ENCODE data around the gene ZNF91.
"Not testable (repeated sequence)": the region's sequence is repeated elsewhere in the genome, so short reads cannot be mapped to it uniquely, and the experiment has no call there.

The ZNF91 gene

DNA sequence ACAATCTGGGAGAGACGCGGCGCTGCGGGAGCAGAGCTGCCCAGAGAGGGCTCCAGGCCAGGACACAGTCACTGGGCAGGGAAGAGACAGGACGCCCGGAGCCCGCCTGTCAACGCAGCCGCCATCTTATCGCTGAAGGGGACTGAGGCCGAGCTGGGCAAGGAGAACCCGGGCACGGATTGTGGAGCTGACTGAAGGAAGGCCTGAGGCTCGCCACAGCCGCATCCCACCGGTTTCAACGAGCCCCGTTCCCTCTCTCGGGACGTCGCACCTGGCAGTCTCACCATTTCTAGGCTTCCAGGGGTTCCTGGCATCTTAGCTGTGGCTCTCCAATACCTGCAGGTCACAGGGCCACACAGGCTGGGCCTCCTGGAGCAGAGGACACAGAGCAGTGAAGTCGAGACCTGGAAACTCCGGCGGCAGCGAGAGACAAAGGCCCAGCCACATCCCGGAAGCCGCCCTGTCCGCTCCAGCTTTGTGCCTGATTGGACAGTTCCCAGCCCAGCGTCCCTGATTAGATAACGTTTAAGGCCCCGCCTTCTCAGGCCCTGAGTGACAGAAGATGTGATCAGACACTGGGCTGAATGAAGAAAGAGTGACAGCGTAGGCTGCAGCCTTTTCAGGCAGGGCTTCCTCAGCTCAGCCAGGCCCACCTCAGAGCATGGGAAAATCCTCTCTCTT lies at the start of gene ZNF91:
ZNF91 (minus strand) TSS at position 431 of the 681 bp plus-strand sequence; CDS start at position 314, 117 bp downstream.
- DNase-seq (ENCODE audit: low spot score), result peak; percentile 78

DNA sequence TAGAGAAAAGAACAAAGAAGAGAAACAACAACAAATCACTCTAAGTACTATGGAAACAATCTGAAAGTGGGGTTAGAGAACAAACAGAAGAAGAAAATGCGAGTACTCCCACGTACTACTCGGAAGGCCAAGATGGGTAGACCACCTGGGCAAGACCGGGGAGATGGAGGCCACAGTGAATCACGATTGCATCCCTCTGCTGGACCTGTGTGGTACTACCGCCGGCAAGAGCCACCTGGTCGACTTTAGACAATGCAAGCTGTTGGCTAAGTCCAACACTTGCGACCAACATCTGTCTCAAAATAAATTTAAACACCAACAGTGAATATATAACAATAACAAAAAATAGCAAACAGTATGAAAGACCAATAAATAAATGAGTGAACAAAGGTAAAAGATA lies 45.5 kb upstream of the ZNF91 start:
- DNase-seq (ENCODE audit: low spot score), result no peak

DNA sequence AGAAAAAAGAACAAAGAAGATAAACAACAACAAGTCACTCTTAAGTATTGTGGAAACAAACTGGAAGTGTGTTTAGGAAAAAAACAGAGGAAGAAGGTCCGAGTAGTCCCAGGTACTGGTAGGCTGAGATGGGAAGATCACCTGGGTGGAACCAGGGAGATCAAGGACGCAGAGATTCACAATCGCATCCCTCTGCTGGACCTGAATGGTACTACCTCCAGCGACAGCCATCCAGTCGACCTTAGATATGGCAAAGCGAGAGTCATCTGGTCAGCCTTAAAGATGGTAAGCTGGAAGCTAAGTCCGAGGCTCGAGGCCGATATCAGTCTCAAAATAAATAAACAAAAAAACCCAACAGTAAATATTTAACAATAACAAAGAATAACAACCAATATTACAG lies 44.9 kb upstream of the ZNF91 start:
- DNase-seq (ENCODE audit: low spot score), result no peak

DNA sequence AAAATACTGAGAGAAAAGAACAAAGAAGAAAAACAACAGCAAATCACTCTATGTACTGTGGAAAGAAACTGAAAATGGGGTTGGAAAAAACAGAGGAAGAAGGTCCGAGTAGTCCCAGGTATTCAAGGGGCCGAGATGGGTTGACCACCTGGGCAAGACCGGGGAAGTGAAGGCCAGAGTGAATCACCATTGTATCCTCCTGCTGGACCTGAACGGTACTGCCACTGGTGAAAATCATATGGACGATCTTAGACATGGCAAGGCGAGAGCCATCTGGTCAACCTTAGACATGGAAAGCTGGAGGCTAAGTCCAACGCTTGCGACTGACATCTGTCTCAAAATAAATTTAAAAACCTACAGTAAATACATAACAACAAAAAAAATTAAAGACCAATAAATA lies 44.4 kb upstream of the ZNF91 start:
- no peak for DNase-seq (ENCODE audit: low spot score)

DNA sequence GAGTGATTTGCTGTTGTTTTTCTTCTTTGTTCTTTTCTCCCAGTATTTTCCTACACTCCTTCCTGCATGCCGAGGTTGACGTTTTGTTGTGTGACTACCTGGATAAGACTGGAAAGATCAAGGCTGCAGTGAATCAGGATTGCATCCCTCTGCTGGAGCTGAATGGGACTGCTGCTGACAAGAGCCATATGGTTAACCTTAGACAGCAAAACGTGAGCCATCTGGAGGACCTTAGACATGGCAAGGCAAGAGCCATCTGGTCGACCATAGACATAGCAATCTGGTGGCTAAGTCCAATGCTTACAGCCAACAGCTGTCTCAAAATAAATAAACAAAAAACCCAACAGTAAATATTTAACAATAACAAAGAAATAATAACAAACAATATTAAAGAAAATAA lies 42.6 kb upstream of the ZNF91 start:
- DNase-seq (ENCODE audit: low spot score), result no peak

DNA sequence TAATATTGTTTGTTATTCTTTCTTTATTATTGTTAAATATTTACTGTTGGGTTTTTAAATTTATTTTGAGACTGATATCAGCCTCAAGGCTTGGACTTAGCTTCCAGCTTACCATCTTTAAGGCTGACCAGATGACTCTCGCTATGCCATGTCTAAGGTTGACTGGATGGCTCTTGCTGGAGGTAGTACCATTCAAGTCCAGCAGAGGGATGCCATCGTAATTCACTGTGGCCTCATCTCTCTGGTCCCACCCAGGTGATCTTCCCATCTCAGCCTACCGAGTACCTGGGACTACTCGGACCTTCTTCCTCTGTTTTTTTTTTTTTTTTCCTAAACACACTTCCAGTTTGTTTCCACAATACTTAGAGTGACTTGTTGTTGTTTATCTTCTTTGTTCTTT lies 41.7 kb upstream of the ZNF91 start:
- no peak for DNase-seq (ENCODE audit: low spot score)

DNA sequence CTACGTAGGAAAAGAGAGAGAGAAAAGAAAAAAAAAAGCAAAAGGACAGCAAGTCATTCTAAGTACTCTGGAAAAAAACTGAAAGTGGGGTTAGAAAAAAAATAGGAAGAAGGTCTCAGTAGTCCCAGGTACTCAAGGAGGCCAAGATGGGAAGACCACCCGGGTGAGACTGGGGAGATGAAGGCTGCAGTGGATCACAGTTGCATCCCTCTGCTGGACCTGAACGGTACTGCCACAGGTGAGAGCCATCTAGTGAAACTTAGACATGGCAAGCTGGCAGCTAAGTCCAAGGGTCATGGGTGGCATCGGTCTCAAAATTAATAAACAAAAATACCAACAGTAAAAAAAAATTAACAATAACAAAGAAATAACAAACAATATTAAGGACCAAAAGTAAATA lies 41.0 kb upstream of the ZNF91 start:
- DNase-seq (ENCODE audit: low spot score), result no peak

DNA sequence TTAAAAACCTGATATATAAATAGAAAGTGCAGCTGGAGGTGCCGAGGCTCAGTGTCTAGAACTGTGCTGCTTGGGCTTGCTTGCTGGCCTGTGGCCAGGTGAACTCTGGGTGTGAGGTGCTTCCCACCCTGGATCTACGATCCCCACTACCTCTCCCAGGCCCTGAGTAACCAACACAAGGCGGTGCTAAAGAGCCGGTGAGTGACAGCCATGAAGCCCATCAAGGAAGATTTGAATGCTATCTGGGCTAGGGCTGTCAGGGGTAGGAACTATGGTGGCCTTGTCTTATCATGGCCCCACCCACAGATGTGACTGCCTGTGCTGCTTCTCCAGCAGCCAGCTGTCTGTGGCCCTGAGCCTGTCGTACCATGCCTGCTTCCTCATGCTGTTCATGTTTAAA lies 25.6 kb upstream of the ZNF91 start:
- DNase-seq (ENCODE audit: low spot score), result no peak

DNA sequence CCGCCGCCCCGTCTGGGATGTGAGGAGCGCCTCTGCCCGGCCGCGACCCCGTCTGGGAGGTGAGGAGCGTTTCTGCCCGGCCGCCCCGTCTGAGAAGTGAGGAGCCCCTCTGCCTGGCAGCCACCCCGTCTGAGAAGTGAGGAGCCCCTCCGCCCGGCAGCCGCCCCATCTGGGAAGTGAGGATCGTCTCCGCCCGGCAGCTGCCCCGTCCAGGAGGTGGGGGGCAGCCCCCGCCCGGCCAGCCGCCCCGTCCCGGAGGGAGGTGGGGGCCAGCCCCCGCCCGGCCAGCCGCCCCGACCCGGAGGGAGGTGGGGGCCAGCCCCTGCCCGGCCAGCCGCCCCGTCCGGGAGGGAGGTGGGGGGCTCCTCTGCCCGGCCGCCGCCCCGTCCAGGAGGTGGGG lies 24.0 kb upstream of the ZNF91 start:
- not testable (repeated sequence) for DNase-seq (ENCODE audit: low spot score)

DNA sequence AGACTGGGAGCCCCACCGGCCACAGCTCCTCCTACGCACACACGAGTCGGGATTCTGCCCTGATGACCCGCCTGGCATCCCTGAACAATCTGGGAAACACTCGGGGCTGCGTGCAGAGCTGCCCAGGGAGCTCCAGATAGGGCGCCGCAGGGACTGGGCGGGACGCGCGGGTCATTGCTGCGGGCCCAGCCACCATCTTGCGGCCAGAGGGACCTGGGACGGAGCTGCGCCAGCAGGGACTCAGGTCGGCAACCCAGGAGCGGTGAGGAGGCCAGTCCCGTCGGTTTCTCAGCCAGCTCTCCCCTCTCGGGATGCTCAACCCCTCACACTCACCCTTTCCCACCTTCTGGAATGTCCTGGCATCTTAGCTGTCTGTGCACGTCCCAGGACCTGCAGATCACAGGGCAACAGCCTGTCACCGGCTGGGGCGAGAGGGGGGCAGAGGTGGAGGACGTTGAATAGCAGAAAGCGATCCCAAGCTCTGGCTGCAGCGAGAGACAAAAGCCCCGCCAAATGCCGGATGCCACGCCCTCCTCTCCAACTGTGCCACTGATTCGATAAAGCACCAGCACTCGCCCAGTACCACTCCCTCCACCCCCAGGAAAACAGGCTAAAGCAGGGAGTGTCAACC lies 20.4 kb upstream of the ZNF91 start:
- peak; percentile 11 for DNase-seq (ENCODE audit: low spot score)

DNA sequence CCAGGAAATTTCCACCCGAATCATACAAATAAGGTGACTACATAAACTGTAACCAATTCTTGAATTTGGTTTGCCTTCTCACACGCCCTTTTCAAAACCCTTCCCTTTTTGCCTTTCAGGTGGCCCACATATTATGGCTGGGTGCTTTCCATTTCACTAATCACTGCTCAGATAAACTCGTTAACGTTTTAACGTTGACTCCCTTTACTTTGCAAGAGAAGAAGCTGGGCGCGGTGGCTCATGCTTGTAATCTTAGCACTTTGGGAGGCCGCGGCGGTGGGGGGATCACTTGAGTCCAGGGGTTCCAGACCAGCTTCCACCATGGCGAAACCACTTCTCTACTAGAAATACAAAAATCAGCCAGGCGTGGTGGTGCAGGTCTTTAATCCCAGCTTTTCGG lies 19.8 kb upstream of the ZNF91 start:
- DNase-seq (ENCODE audit: low spot score), result no peak

DNA sequence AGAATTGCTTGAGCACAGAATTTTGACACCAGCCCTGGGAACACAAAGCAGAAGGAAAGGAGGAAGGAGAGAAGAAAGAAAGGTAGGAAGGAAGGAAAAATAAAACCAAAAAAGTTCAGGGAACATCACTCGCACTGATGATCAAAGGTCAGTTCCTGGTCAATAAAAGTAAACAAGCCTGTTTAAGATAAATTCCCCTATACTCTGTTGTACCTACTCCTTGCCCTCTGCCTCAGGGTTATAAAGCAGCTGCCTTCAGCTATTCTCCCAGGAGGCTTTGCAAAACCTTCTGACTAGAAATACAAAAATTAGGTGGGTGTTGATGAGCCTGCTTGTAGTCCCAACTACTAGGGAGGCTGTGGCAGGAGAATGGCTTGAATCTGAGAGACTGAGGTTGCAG lies 14.9 kb upstream of the ZNF91 start:
- no peak for DNase-seq (ENCODE audit: low spot score)

DNA sequence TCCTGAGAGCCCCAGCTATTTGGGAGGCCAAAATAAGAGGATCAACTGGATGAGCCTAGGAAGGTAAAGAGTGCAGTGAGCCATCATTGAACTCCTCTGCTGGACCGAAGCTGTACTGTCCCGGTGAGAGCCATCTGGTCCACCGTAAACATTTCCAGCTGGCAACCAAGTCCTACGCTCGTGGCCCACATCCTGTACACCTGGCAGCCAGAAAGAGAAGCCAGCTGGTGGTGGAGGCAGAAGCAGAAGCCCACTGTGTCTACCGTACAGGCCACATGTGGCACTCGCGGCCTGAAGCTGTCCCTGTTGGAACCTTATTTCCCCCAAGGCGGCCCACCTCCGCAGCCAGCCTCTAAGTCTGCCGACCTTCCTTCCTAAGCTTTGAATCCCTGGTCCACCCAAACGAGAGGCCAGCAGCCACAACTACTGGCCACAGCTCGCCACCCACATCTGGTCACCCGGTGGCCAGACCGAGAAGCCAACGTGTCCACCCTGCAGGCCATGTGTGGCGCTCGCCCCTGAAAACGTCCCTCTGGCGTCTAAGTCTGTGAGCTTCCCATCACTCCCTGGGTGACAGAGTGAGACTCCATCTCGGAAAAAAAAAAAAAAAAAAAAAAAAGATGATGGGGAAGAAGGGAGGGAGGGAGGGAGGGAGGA lies 14.2 kb upstream of the ZNF91 start:
- no peak for DNase-seq (ENCODE audit: low spot score)

DNA sequence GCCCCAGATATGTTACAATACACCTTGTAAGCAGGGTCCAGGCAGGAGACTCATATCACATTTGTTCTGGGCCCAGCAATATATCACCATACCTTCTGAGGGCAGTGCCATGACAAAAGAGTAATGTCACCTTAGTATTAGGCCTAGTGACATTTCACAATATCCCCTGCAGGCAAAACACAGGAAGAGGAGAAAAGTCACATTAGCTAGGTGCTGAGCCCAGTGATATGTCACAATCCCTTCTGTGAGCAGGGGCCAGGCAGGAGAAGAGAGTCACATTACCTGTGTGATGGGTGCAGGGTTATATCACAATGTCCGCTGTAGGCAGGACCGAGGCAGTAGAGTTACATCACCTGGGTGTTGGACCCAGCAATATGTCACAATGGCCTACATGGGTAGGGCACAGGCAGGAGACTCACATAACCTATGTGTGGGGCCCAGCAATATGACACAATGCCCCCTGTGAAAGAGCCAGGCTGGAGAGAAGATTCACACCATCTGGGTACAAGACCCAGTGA lies 12.4 kb upstream of the ZNF91 start:
- DNase-seq (ENCODE audit: low spot score), result no peak

DNA sequence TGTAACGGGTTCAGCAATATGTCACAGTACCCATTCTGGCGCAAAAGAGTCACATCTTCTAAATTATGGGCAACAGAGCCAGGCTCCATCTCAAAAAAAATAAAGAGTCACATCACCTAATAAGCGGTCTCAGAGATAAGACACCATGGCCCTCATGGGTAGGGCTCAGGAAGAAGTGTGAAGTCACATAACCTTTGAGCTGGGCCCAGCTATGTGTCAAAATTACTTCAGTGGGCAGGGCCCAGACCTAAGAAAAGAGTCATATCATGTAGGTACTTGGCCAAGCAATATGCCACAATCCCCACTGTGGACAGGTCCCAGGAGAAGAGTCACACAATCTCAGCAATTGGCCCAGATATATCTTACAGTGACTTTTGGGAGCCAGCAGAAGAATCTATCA lies 11.4 kb upstream of the ZNF91 start:
- no peak for DNase-seq (ENCODE audit: low spot score)

DNA sequence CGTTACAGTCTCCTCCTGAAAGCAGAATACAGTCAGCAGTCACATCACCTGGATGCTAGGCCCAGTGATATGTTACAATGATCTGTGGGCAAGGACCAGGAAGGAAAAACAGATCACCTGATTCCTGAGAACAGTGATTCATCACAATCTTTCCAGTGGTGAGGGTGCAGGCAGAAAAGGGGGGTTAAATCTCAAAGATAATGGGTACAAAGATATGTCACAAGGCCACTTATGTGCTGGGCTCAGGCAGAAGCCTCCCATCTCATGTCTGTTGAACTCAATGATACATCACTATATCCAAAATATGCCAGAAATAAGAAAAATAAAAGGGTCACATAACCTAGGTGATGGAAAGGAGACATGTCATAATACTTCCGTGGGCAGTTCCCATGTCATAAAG lies 10.8 kb upstream of the ZNF91 start:
- no peak for DNase-seq (ENCODE audit: low spot score)

DNA sequence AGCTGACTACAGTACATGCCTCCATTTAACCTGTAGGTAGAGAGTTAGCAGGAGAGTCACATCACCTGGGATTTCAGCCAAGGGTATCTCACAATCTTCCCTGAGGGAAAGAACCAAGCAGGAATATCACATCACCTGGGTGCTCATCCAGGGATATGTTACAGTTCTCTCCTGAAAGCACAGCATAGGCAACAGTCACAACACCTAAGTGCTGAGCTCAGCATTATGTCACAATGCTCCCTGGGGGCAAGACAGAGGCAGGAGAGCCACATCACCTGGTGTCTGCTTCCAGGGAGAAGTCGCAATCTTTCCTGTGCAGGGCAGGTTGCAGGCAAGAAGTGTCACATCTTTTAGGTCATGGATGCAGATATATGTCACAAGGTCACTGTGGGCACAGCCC lies 9.4 kb upstream of the ZNF91 start:
- DNase-seq (ENCODE audit: low spot score), result no peak

DNA sequence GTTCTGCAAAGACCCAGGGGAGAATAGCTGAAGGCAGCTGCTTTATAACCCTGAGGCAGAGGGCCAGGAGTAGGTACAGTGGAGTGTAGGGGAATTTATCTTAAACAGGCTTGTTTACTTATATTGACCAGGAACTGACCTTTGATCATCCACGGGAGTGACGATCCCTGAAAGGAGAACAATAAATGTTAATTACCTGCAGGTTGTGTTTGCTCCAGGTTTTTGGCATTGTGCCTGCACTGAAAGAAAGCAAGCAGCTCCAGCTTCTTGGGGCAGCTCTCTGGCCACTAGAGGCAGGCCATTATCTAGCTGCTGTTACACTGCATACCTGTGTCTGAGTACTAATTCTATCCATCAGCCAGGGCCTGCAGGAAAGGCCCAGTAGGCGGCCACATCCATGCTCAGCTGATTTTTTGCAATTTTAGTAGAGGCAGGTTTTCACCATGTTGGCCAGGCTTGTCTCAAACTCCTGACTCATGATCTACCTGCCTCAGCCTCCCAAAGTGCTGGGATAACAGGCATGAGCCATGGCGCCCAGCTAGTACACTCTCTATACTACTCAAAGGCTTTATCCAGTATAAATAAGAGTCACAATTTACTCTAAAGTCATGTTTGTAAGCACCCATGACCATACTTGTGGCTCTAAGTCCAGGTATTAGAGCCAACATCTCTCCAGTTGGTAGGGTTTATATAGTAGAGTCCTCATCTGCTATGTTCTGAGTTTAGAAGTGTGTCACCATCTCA lies 8.5 kb upstream of the ZNF91 start:
- no peak for DNase-seq (ENCODE audit: low spot score)

DNA sequence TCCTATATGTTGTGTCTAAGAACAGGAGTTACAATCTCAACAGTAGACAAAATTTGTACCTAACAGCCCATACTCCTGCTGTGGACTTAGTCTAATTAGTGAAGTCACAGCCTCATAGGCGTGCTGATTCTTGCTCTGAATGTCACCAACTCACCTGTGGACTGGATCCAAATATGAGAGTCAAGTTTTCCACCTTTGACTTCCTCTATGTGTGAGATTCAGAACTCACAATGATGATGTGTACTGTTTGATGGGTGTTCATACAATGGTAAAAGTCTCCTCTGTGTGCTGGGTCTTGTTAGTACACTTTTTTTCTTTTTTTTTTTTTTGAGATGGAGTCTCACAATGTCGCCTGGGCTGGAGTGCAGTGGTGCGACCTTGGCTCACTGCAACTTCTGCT lies 7.8 kb upstream of the ZNF91 start:
- DNase-seq (ENCODE audit: low spot score), result no peak

DNA sequence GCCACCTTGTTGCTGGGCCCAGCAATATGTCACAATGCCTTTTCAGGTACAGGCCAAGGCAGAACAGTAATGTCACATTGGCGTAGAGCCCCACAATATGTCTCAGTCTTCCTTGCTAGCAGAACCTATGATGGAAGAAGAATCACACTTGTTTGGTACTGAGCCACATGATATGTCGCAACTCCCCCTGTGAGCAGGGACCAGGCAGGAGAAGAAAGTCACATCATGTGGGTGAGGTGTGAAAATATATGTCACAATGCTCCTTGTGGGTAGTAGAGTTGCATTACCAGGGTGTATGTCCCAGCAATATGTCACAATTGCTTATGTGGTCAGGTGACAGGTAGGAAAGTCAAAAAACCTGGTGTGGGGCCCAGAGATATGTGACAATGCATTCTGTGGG lies 7.1 kb upstream of the ZNF91 start:
- no peak for DNase-seq (ENCODE audit: low spot score)

DNA sequence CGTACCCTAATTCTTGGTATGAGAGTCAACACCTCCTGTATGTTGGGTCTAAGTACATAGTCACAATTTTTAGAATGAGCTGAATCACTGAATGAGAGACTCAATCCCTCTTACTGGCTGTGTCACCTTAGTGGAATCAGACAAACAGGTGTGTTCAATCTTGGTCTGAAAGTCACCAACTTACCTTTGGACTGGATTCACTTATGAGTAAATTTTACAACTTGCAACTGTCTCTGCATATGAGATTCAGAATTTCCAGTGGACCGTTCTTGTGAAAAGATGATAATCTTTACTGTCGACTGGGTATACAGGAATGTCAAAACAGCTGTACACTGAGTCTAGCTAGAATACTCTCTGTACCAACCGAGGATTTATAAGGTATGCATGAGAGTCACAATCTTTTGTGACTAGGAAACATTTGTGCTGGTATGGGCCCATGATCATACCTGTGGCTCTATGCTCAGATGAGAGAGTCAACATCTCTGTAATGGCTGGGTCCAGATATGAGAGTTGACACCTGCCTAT lies 5.9 kb upstream of the ZNF91 start:
- no peak for DNase-seq (ENCODE audit: low spot score)

DNA sequence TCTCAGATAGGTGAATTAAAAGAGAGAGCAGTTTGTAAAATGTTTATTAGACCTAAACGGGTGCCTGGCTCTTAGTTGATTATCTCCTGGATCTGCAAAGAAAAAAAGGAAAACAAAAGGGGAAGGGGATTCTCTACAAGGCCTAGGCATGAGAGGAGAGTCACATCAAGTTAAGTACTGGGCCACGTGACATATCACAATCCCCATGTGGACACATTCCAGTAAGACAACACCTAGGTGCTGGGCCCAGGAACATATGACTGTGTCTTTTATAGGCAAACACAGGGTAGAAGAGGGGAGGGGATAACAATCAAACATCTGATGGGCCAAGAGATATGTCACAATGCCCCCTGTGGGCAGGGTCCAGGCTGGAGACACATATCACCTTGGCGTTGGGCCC lies 4.2 kb upstream of the ZNF91 start:
- DNase-seq (ENCODE audit: low spot score), result no peak
